ENCODE results near the gene PWWP2A. TPM values are rescaled to one million over a fixed set of nuclear protein-coding genes. Genes with fewer than 3 reads are reported as not detected.

PWWP2A gene
- total RNA-seq, 1 experiment from 2014 or later = 61.1 TPM

DNA sequence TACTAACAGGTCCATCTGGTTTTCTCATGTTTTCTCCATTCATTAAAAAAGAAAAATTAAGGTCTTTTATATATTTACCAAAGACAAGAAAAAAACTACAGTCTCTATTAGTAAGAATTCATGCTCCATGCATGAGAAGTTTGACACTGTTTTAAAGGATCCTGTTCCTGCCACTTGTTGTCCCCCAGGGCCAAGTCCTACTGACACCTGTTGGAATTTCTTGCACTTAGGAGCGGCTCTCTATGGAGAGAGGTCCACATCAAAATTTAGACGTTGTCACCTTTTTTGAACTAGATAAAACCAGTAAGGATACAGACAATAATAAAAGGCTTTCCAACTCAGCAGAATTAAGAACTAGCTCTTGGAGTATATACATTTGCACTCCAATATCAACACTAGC lies 42.3 kb downstream of the PWWP2A start:
- peaks cover 21% of the 10 kb centered on the region for H3K36me3 Mint-ChIP-seq
- no peaks in the 10 kb centered on the region for H3K27me3 Mint-ChIP-seq (ENCODE audit: low read depth)
- ChIA-PET POLR2A (no interaction called here), CTCF (no interaction called here)
- no peak overlapping the region for H3K27ac Mint-ChIP-seq
- no peak for DNase-seq (ENCODE audit: low spot score)
- no peak overlapping the region for H3K4me3 Mint-ChIP-seq
- peaks cover 18% of the 10 kb centered on the region for H3K4me1 Mint-ChIP-seq
- no peak for ATAC-seq
- no peaks in the 10 kb centered on the region for H3K9me3 Mint-ChIP-seq
- no peak for TF ChIP-seq ZBTB21 (CRISPR knock-in tag; IDR thresholded peaks at IDR 0.05; ENCODE audit: borderline replicate concordance)
- TF ChIP-seq ZSCAN18 (CRISPR knock-in tag; IDR thresholded peaks at IDR 0.05) = no peak
- no peak for TF ChIP-seq RORB (CRISPR knock-in tag; IDR thresholded peaks at IDR 0.05)
- TF ChIP-seq TEAD1 (CRISPR knock-in tag; IDR thresholded peaks at IDR 0.05) = no peak
- TF ChIP-seq, protein P1, sequence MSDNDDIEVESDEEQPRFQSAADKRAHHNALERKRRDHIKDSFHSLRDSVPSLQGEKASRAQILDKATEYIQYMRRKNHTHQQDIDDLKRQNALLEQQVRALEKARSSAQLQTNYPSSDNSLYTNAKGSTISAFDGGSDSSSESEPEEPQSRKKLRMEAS (CRISPR knock-in tag; IDR thresholded peaks at IDR 0.05) = no peak
- TF ChIP-seq ZNF219 (CRISPR knock-in tag; IDR thresholded peaks at IDR 0.05; ENCODE audit: borderline replicate concordance) = no peak
- no peak for TF ChIP-seq NR3C1 (CRISPR knock-in tag; conservative IDR thresholded peaks at IDR 0.05; ENCODE audit: low read depth)
- no peak for TF ChIP-seq STAT6 (CRISPR knock-in tag; conservative IDR thresholded peaks at IDR 0.05; ENCODE audit: low read depth)
- no peak for TF ChIP-seq USF1 (CRISPR knock-in tag; IDR thresholded peaks at IDR 0.05)
- no peak for TF ChIP-seq GRHL2 (CRISPR knock-in tag; IDR thresholded peaks at IDR 0.05; ENCODE audit: insufficient replicate concordance, severe bottlenecking)
- no peak for TF ChIP-seq USF2 (CRISPR knock-in tag; IDR thresholded peaks at IDR 0.05)
- TF ChIP-seq, protein P2, sequence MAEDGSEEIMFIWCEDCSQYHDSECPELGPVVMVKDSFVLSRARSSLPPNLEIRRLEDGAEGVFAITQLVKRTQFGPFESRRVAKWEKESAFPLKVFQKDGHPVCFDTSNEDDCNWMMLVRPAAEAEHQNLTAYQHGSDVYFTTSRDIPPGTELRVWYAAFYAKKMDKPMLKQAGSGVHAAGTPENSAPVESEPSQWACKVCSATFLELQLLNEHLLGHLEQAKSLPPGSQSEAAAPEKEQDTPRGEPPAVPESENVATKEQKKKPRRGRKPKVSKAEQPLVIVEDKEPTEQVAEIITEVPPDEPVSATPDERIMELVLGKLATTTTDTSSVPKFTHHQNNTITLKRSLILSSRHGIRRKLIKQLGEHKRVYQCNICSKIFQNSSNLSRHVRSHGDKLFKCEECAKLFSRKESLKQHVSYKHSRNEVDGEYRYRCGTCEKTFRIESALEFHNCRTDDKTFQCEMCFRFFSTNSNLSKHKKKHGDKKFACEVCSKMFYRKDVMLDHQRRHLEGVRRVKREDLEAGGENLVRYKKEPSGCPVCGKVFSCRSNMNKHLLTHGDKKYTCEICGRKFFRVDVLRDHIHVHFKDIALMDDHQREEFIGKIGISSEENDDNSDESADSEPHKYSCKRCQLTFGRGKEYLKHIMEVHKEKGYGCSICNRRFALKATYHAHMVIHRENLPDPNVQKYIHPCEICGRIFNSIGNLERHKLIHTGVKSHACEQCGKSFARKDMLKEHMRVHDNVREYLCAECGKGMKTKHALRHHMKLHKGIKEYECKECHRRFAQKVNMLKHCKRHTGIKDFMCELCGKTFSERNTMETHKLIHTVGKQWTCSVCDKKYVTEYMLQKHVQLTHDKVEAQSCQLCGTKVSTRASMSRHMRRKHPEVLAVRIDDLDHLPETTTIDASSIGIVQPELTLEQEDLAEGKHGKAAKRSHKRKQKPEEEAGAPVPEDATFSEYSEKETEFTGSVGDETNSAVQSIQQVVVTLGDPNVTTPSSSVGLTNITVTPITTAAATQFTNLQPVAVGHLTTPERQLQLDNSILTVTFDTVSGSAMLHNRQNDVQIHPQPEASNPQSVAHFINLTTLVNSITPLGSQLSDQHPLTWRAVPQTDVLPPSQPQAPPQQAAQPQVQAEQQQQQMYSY (CRISPR knock-in tag; IDR thresholded peaks at IDR 0.05) = no peak
- TF ChIP-seq, protein P3, sequence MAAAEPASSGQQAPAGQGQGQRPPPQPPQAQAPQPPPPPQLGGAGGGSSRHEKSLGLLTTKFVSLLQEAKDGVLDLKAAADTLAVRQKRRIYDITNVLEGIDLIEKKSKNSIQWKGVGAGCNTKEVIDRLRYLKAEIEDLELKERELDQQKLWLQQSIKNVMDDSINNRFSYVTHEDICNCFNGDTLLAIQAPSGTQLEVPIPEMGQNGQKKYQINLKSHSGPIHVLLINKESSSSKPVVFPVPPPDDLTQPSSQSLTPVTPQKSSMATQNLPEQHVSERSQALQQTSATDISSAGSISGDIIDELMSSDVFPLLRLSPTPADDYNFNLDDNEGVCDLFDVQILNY (CRISPR knock-in tag; IDR thresholded peaks at IDR 0.05) = no peak
- TF ChIP-seq NFATC4 (CRISPR knock-in tag; IDR thresholded peaks at IDR 0.05) = no peak
- no peak for TF ChIP-seq AFF4 (CRISPR knock-in tag; IDR thresholded peaks at IDR 0.05; ENCODE audit: borderline replicate concordance)
- TF ChIP-seq ZNF396 (CRISPR knock-in tag; IDR thresholded peaks at IDR 0.05; ENCODE audit: borderline replicate concordance) = no peak
- TF ChIP-seq, protein P4, sequence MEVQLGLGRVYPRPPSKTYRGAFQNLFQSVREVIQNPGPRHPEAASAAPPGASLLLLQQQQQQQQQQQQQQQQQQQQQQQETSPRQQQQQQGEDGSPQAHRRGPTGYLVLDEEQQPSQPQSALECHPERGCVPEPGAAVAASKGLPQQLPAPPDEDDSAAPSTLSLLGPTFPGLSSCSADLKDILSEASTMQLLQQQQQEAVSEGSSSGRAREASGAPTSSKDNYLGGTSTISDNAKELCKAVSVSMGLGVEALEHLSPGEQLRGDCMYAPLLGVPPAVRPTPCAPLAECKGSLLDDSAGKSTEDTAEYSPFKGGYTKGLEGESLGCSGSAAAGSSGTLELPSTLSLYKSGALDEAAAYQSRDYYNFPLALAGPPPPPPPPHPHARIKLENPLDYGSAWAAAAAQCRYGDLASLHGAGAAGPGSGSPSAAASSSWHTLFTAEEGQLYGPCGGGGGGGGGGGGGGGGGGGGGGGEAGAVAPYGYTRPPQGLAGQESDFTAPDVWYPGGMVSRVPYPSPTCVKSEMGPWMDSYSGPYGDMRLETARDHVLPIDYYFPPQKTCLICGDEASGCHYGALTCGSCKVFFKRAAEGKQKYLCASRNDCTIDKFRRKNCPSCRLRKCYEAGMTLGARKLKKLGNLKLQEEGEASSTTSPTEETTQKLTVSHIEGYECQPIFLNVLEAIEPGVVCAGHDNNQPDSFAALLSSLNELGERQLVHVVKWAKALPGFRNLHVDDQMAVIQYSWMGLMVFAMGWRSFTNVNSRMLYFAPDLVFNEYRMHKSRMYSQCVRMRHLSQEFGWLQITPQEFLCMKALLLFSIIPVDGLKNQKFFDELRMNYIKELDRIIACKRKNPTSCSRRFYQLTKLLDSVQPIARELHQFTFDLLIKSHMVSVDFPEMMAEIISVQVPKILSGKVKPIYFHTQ (CRISPR knock-in tag; IDR thresholded peaks at IDR 0.05) = no peak
- TF ChIP-seq, protein P5, sequence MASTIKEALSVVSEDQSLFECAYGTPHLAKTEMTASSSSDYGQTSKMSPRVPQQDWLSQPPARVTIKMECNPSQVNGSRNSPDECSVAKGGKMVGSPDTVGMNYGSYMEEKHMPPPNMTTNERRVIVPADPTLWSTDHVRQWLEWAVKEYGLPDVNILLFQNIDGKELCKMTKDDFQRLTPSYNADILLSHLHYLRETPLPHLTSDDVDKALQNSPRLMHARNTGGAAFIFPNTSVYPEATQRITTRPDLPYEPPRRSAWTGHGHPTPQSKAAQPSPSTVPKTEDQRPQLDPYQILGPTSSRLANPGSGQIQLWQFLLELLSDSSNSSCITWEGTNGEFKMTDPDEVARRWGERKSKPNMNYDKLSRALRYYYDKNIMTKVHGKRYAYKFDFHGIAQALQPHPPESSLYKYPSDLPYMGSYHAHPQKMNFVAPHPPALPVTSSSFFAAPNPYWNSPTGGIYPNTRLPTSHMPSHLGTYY (CRISPR knock-in tag; IDR thresholded peaks at IDR 0.05) = no peak
- TF ChIP-seq PRRX2 (CRISPR knock-in tag; IDR thresholded peaks at IDR 0.05) = no peak

All from WTC11 (cell line).